Neural crest cell (in vitro differentiated cells): ENCODE data around the gene TNIK. TPM values are rescaled to one million over a fixed set of nuclear protein-coding genes. Genes with fewer than 3 reads are reported as not detected.

Experiments
- DNase-seq: peaks from one replicate; pipeline ENCODE4 v3.0.0; 2021; ENCODE audit warnings: low read depth, mixed read lengths, low spot score
- H3K27ac Mint-ChIP-seq: one replicate; pipeline ENCODE4 v1.8.0; 2021; ENCODE audit warnings: mild to moderate bottlenecking, mixed read lengths; ENCODE audit not compliant: unreplicated experiment
- H3K27me3 Mint-ChIP-seq: 2 replicates; pipeline ENCODE4 v1.8.0; 2021; ENCODE audit warnings: low read depth, mild to moderate bottlenecking, mixed read lengths
- H3K36me3 Mint-ChIP-seq: 2 replicates; pipeline ENCODE4 v1.8.0; 2021; ENCODE audit warnings: low read depth, mild to moderate bottlenecking, mixed read lengths
- H3K4me1 Mint-ChIP-seq: 2 replicates; pipeline ENCODE4 v1.8.0; 2021; ENCODE audit warnings: mixed read lengths
- H3K4me3 Mint-ChIP-seq: one replicate; pipeline ENCODE4 v1.8.0; 2021; ENCODE audit warnings: mild to moderate bottlenecking, mixed read lengths
- H3K9me3 Mint-ChIP-seq: 2 replicates; pipeline ENCODE4 v1.8.0; 2021; ENCODE audit warnings: mixed read lengths
- CTCF ChIP-seq: fragments of 200-600 bp; sonication (generic); conservative IDR thresholded peaks from 2 replicates; pipeline ENCODE4 v1.5.0; 2021; ENCODE audit warnings: antibody characterized with exemption, mild to moderate bottlenecking
- total RNA-seq: library from RNA; stranded (reverse); gene quantifications from 2 replicates; pipeline ENCODE4 v1.2.1, GENCODE V29; 2021

TNIK gene
- total RNA-seq, 1 donor from 2014 or later: 32.3 TPM

GRCh38 chr3:171068658-171069057 lies 391.5 kb downstream of the TNIK start:
- Mint-ChIP-seq H3K9me3 (no peaks in the 10 kb centered on the region), H3K4me3 (no peak overlapping the region), H3K27ac (no peak overlapping the region), H3K27me3 (no peaks in the 10 kb centered on the region), H3K4me1 (no peaks in the 10 kb centered on the region), H3K36me3 (peaks cover 46% of the 10 kb centered on the region)
- TF ChIP-seq CTCF: no peak
- no peak for DNase-seq

- no peaks in the 10 kb centered on the region for H3K4me1 Mint-ChIP-seq
- no peak for TF ChIP-seq CTCF
- no peak overlapping the region for H3K27ac Mint-ChIP-seq
- DNase-seq: no peak
- H3K27me3 Mint-ChIP-seq: no peaks in the 10 kb centered on the region
- no peak overlapping the region for H3K4me3 Mint-ChIP-seq
- peaks cover 48% of the 10 kb centered on the region for H3K36me3 Mint-ChIP-seq
- no peaks in the 10 kb centered on the region for H3K9me3 Mint-ChIP-seq
Observed at GRCh38 chr3:171066206-171066605, 394.0 kb downstream of the TNIK start.

DNA sequence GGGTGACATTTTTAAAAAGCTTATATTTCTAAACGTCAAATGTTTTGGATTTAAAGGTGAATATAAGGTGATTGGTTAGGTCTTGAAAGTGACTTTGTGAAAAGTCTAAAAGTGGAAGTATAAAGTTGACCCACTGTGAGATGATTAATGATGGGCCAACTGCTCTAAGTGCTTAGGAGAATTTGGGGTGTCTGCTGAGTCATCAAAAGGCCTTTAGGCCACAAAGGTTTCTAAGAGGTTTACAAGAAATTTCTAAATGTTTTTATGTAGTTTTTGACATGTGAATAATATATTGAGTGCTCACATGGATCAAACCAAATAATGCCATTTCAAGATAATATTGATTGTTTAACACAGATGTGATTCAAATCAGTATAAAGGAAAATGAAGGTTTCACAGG lies 394.5 kb downstream of the TNIK start:
- DNase-seq: no peak
- Mint-ChIP-seq H3K9me3 (no peaks in the 10 kb centered on the region), H3K27me3 (no peaks in the 10 kb centered on the region), H3K27ac (no peak overlapping the region), H3K4me1 (no peaks in the 10 kb centered on the region), H3K4me3 (no peak overlapping the region), H3K36me3 (peaks cover 48% of the 10 kb centered on the region)
- no peak for TF ChIP-seq CTCF

GRCh38 chr3:171064461-171064860 lies 395.7 kb downstream of the TNIK start:
- Mint-ChIP-seq H3K36me3 (peaks cover 38% of the 10 kb centered on the region), H3K27me3 (no peaks in the 10 kb centered on the region), H3K4me3 (no peak overlapping the region), H3K4me1 (no peaks in the 10 kb centered on the region), H3K27ac (no peak overlapping the region), H3K9me3 (no peaks in the 10 kb centered on the region)
- TF ChIP-seq CTCF: no peak
- no peak for DNase-seq

- no peak for TF ChIP-seq CTCF
- no peak for DNase-seq
- Mint-ChIP-seq H3K4me3 (no peak overlapping the region), H3K27me3 (no peaks in the 10 kb centered on the region), H3K4me1 (no peaks in the 10 kb centered on the region), H3K36me3 (peaks cover 27% of the 10 kb centered on the region), H3K27ac (no peak overlapping the region), H3K9me3 (no peaks in the 10 kb centered on the region)
Observed at GRCh38 chr3:171061749-171062148, 398.5 kb downstream of the TNIK start.

DNA sequence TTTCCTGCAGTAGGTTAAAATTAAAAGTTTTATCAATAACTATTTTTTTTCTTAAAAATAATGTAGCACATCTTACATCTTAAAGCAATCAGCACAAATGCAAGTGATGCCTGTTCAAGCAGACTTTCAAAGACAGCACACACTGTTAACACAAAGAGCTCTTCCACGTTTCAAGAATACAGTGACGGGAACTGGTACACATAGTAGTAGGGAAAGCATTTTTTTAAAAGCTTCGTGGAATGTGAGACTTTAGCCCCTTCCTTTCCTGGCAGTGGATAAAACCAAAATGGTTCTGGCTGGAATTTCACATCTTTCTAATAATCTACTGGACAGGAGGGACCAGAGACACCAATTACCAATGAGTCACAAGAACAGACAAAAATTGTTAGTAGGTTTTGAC lies 400.2 kb downstream of the TNIK start:
- Mint-ChIP-seq H3K27ac (no peak overlapping the region), H3K4me1 (no peaks in the 10 kb centered on the region)

More for the DNA sequence above, 400.2 kb downstream of the TNIK start:
- Mint-ChIP-seq H3K4me3 (no peak overlapping the region), H3K27me3 (no peaks in the 10 kb centered on the region), H3K9me3 (no peaks in the 10 kb centered on the region), H3K36me3 (peaks cover 16% of the 10 kb centered on the region)
- TF ChIP-seq CTCF: no peak
- no peak for DNase-seq
